Choroid plexus epithelial cell (primary cell): ENCODE results near the gene TRIM39.
A peak's percentile ranks its signal among the peaks of the same experiment; 100 is the strongest.

Experiments
- DNase-seq: peaks from one replicate; pipeline ENCODE4 v3.0.0-alpha.2; 2010; ENCODE audit warnings: low read depth
- H3K4me3 ChIP-seq: 2 replicates; pipeline ENCODE4 v1.5.1; 2011; ENCODE audit warnings: low read depth, mild to moderate bottlenecking, control low read depth, low read length, moderate library complexity
- CTCF ChIP-seq: conservative IDR thresholded peaks from 2 replicates; pipeline ENCODE4 v1.5.1; 2011; ENCODE audit warnings: low read depth, mild to moderate bottlenecking, control low read depth, inconsistent platforms, low read length, moderate library complexity

The TRIM39 gene

GRCh38 chr6:30321692-30322388 lies 4.9 kb upstream of the TRIM39 start:
- no peak for TF ChIP-seq CTCF
- H3K4me3 ChIP-seq = no peak overlapping the region
- DNase-seq = no peak

- no peak for TF ChIP-seq CTCF
- no peak overlapping the region for H3K4me3 ChIP-seq
- DNase-seq = peak; percentile 51
These were observed 3.9 kb upstream of the TRIM39 start for GRCh38 chr6:30322527-30323501.

GRCh38 chr6:30323806-30324205 lies 2.9 kb upstream of the TRIM39 start:
- H3K4me3 ChIP-seq = no peak overlapping the region
- no peak for DNase-seq
- no peak for TF ChIP-seq CTCF

GRCh38 chr6:30325150-30325872 lies 1.4 kb upstream of the TRIM39 start:
- peak; percentile 59 for DNase-seq
- no peak for TF ChIP-seq CTCF
- peak overlapping the region; percentile 90 for H3K4me3 ChIP-seq

- H3K4me3 ChIP-seq = peak overlapping the region; percentile 90
- TF ChIP-seq CTCF = no peak
- peak; percentile 69 for DNase-seq
These were observed 728 bp upstream of the TRIM39 start for GRCh38 chr6:30325873-30326525.

- no peak for TF ChIP-seq CTCF
- no peak for DNase-seq
- H3K4me3 ChIP-seq = peak overlapping the region; percentile 90
These were observed 562 bp downstream of the TRIM39 start for GRCh38 chr6:30327232-30327746.
